Measurements from ENCODE around the gene PTPRK.

PTPRK gene

GRCh38 chr6:128098000-128098581 lies 422.3 kb downstream of the PTPRK start:
- H3K4me3 ChIP-seq (ENCODE audit: low read depth, low read length): no peak overlapping the region
- no peak for TF ChIP-seq CTCF (IDR thresholded peaks at IDR 0.05; ENCODE audit: control insufficient read depth, extremely low read depth, insufficient read depth)
- DNase-seq (ENCODE audit: low read depth): no peak

GRCh38 chr6:128097009-128097408 lies 423.4 kb downstream of the PTPRK start:
- no peak overlapping the region for H3K4me3 ChIP-seq (ENCODE audit: low read depth, low read length)
- no peak for DNase-seq (ENCODE audit: low read depth)
- no peak for TF ChIP-seq CTCF (IDR thresholded peaks at IDR 0.05; ENCODE audit: control insufficient read depth, extremely low read depth, insufficient read depth)

- DNase-seq (ENCODE audit: low read depth): no peak
- no peak for TF ChIP-seq CTCF (IDR thresholded peaks at IDR 0.05; ENCODE audit: control insufficient read depth, extremely low read depth, insufficient read depth)
- H3K4me3 ChIP-seq (ENCODE audit: low read depth, low read length): no peak overlapping the region
These were observed 425.0 kb downstream of the PTPRK start for GRCh38 chr6:128095362-128095761.

- TF ChIP-seq CTCF (IDR thresholded peaks at IDR 0.05; ENCODE audit: control insufficient read depth, extremely low read depth, insufficient read depth): no peak
- DNase-seq (ENCODE audit: low read depth): no peak
- H3K4me3 ChIP-seq (ENCODE audit: low read depth, low read length): no peak overlapping the region
These were observed 441.4 kb downstream of the PTPRK start for GRCh38 chr6:128079021-128079420.

GRCh38 chr6:128078276-128078675 lies 442.1 kb downstream of the PTPRK start:
- no peak for DNase-seq (ENCODE audit: low read depth)
- no peak for TF ChIP-seq CTCF (IDR thresholded peaks at IDR 0.05; ENCODE audit: control insufficient read depth, extremely low read depth, insufficient read depth)
- H3K4me3 ChIP-seq (ENCODE audit: low read depth, low read length): no peak overlapping the region

- DNase-seq (ENCODE audit: low read depth): no peak
- no peak for TF ChIP-seq CTCF (IDR thresholded peaks at IDR 0.05; ENCODE audit: control insufficient read depth, extremely low read depth, insufficient read depth)
These were observed 443.6 kb downstream of the PTPRK start for GRCh38 chr6:128076843-128077242.

GRCh38 chr6:128074567-128074966 lies 445.8 kb downstream of the PTPRK start:
- no peak for DNase-seq (ENCODE audit: low read depth)
- H3K4me3 ChIP-seq (ENCODE audit: low read depth, low read length): no peak overlapping the region

More at GRCh38 chr6:128076843-128077242, 443.6 kb downstream of the PTPRK start:
- H3K4me3 ChIP-seq (ENCODE audit: low read depth, low read length): no peak overlapping the region

More at GRCh38 chr6:128074567-128074966, 445.8 kb downstream of the PTPRK start:
- TF ChIP-seq CTCF (IDR thresholded peaks at IDR 0.05; ENCODE audit: control insufficient read depth, extremely low read depth, insufficient read depth): no peak

All from LNCaP clone FGC (cell line).